Activated B cell treated with CpG ODN at 0.5 μM for 24 hours (primary cell): Measurements from ENCODE around the gene MFAP5. TPM values are rescaled to one million over a fixed set of nuclear protein-coding genes. Genes with fewer than 3 reads are reported as not detected.

ENCODE experiments used
- ATAC-seq: fragments of 200-7000 bp; cut with Tn5 transposase; one replicate; pipeline ENCODE4 v1.10.0; 2021; ENCODE audit warnings: low read depth, mild to moderate bottlenecking, moderate library complexity
- CTCF ChIA-PET: fragments of 350-600 bp; sonication (Branson Sonifier 250); formaldehyde crosslinking; loops from one replicate; lab custom pipeline; 2021; ENCODE audit warnings: antibody characterized with exemption; lab: Charles Lee
- POLR2A ChIA-PET: fragments of 350-600 bp; sonication (Branson Sonifier 250); formaldehyde crosslinking; loops from one replicate; lab custom pipeline; 2021; ENCODE audit warnings: antibody characterized with exemption; lab: Charles Lee
- DNase-seq: peaks from one replicate; pipeline ENCODE4 v3.0.0; 2022
- H3K27ac Mint-ChIP-seq: one replicate; pipeline ENCODE4 v1.8.0; 2020; ENCODE audit warnings: mixed read lengths
- H3K27me3 Mint-ChIP-seq: one replicate; pipeline ENCODE4 v1.8.0; 2021; ENCODE audit warnings: mixed read lengths
- H3K36me3 Mint-ChIP-seq: one replicate; pipeline ENCODE4 v1.8.0; 2021; ENCODE audit warnings: low read depth, mixed read lengths
- H3K4me1 Mint-ChIP-seq: one replicate; pipeline ENCODE4 v1.8.0; 2021; ENCODE audit warnings: mixed read lengths
- H3K4me3 Mint-ChIP-seq: one replicate; pipeline ENCODE4 v1.8.0; 2020; ENCODE audit warnings: mild to moderate bottlenecking, mixed read lengths
- H3K9me3 Mint-ChIP-seq: one replicate; pipeline ENCODE4 v1.8.0; 2020; ENCODE audit warnings: mixed read lengths
- intact Hi-C: fragments of 100-400 bp; cut with micrococcal nuclease; formaldehyde crosslinking; loops from one replicate; pipeline ENCODE4 v1.15.1; 2024
- total RNA-seq: library from RNA; stranded (reverse); gene quantifications from 2 replicates; pipeline ENCODE4 v1.2.3, GENCODE V29; 2022
- TF ChIP-seq, protein P1 (sequence below): fragments of 200-600 bp; IDR thresholded peaks from one replicate; pipeline ENCODE4 v1.8.0; 2022; ENCODE audit warnings: antibody characterized with exemption, mild to moderate bottlenecking

The MFAP5 gene
- total RNA-seq, 1 donor from 2014 or later = 0.35 TPM

DNA sequence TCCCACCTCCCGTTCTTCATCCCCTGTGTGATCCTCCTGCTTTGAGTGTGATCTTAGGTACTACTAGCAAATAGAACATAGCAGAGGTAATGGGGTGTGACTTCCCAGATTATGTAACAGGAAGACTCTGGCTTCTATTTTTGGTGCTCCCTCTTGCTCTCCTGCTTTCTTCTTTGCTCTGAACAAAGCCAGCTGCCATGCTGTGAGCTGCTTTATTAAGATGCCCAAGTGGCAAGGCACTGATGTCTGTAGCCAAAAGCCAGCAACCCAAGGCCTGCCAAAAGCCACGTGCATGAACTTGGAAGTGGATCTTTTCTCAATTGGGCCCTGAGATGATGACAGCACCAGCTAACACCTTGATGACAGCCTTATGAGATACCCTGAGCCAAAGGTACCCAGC is 5.8 kb upstream of the MFAP5 start:
- no peaks in the 10 kb centered on the region for H3K36me3 Mint-ChIP-seq
- no peak overlapping the region for H3K4me3 Mint-ChIP-seq
- TF ChIP-seq, protein P1, sequence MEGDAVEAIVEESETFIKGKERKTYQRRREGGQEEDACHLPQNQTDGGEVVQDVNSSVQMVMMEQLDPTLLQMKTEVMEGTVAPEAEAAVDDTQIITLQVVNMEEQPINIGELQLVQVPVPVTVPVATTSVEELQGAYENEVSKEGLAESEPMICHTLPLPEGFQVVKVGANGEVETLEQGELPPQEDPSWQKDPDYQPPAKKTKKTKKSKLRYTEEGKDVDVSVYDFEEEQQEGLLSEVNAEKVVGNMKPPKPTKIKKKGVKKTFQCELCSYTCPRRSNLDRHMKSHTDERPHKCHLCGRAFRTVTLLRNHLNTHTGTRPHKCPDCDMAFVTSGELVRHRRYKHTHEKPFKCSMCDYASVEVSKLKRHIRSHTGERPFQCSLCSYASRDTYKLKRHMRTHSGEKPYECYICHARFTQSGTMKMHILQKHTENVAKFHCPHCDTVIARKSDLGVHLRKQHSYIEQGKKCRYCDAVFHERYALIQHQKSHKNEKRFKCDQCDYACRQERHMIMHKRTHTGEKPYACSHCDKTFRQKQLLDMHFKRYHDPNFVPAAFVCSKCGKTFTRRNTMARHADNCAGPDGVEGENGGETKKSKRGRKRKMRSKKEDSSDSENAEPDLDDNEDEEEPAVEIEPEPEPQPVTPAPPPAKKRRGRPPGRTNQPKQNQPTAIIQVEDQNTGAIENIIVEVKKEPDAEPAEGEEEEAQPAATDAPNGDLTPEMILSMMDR = no peak
- ATAC-seq (no peak), DNase-seq (no peak)
- intact Hi-C loops = no loop called here
- ChIA-PET POLR2A (interaction anchor here (0.5 kb wide), 1 partner anchor 1219 kb away, joined by 4 read pairs; no protein-coding TSS in a partner anchor), CTCF (no interaction called here)
- H3K4me1 Mint-ChIP-seq = peaks cover 15% of the 10 kb centered on the region
- H3K9me3 Mint-ChIP-seq = peaks cover 3% of the 10 kb centered on the region
- peaks cover 2% of the 10 kb centered on the region for H3K27me3 Mint-ChIP-seq
- no peak overlapping the region for H3K27ac Mint-ChIP-seq

DNA sequence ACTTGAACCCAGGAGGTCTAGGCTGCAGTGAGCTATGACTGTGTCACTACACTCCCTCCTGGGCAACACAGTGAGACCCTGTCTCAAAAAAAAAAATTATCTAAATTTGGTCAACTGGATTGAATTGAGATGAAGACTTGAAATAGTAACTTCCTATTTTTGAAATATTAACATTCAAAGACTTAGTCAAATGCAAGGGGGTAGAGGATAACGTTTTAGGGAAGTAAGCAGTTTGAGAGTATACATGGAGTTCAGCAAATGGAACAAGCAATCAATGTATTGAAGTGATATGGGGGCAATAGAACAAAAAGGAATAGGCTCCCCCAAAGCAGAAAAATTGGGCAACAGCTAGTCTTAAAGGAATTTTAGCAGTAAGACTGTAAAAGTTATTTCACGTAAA is 4.6 kb upstream of the MFAP5 start:
- Mint-ChIP-seq H3K27me3 (peaks cover 2% of the 10 kb centered on the region), H3K4me1 (peaks cover 14% of the 10 kb centered on the region), H3K36me3 (no peaks in the 10 kb centered on the region), H3K9me3 (peaks cover 3% of the 10 kb centered on the region), H3K4me3 (no peak overlapping the region), H3K27ac (no peak overlapping the region)
- ATAC-seq (peak; percentile 40), DNase-seq (no peak)
- TF ChIP-seq, protein P1 = no peak
- ChIA-PET CTCF (interaction anchor here (0.6 kb wide), 1 partner anchor 194 kb away, joined by 3 read pairs; no protein-coding TSS in a partner anchor), POLR2A (no interaction called here)
- intact Hi-C loops = no loop called here

DNA sequence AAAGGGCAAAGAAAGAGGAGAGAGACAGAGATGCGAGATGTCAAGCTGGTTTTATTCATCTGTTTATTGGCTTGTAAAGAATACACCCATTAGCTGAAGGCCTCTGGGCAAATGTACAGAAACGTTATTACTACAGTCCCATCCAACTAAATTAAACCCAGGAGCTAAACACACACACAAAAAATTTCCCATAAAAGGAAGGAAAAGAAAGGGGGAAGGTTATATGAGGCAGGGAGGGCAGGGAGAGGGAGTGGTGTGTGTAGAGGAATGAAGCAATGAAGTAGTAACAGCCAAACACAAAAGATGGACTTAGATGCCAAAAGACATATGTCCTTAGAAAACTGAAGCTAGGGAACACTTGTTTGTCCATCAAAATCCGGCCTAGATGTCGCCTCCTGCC is 3.1 kb upstream of the MFAP5 start:
- H3K27ac Mint-ChIP-seq = no peak overlapping the region
- H3K36me3 Mint-ChIP-seq = no peaks in the 10 kb centered on the region
- ChIA-PET POLR2A (no interaction called here), CTCF (interaction anchor here (0.9 kb wide), 1 partner anchor 16 kb away, joined by 3 read pairs; no protein-coding TSS in a partner anchor)
- ATAC-seq (no peak), DNase-seq (no peak)
- intact Hi-C loops = no loop called here
- H3K4me1 Mint-ChIP-seq = peaks cover 9% of the 10 kb centered on the region
- H3K27me3 Mint-ChIP-seq = peaks cover 2% of the 10 kb centered on the region
- peaks cover 3% of the 10 kb centered on the region for H3K9me3 Mint-ChIP-seq
- H3K4me3 Mint-ChIP-seq = no peak overlapping the region
- TF ChIP-seq, protein P1 = no peak

DNA sequence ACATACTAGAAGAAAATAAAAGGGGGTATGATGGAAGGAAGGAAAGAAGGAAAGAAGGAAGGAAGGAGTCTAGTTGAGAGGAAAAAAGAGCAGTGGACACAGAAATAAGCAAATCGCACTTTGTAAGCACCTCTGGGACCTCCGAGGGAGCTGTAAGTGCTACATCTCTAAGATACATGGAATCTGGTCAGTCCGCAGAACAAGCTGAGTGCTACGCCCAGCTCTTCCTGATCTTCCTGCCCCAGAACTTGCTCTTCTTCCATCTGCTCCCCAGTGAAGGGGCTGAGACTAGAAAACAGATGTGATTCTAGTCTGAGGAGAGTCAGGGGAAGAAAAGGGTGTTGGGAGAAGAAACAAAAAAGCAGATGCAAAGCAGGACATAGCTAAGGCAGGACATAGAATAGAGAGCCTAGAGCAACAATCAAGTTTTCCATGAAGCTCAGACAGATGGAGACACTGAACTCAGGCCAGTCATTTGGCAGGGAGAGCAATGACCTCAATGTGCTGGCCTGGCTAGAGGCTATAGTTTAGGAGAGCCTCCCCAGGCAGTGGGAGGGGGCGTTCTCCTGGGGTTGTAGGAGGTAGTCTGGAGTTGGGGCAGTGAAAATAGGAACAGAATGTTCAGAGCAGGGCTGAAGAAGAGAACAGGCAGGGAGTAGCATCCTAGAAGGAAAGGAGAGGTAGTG is 1.7 kb upstream of the MFAP5 start:
- no peak for ATAC-seq
- intact Hi-C loops = no loop called here

DNA sequence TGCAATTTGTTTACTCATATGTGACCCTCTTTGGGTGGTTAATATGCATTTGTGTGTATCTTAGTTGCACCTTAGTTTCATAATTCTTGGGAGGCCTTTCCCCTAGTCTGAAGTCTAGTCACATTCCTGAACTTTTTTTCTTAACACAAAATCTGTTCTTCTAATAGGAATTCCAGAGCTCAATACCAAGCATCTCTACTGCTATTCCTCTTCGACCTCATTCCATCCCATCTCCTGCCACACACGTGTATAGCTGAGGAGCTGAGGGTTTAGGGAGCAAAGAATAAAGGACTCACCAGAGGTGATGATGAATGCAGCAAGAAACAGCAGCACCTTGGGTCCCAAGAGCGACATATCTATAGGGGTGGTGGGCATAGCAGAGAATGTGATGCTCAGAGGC is 875 bp downstream of the MFAP5 start:
- POLR2A ChIA-PET = no interaction called here
- TF ChIP-seq, protein P1 = no peak
- peaks cover 2% of the 10 kb centered on the region for H3K27me3 Mint-ChIP-seq
- no peak overlapping the region for H3K4me3 Mint-ChIP-seq
- CTCF ChIA-PET = no interaction called here
- no peak for DNase-seq
- no peak overlapping the region for H3K27ac Mint-ChIP-seq
- no peaks in the 10 kb centered on the region for H3K36me3 Mint-ChIP-seq
- H3K9me3 Mint-ChIP-seq = no peaks in the 10 kb centered on the region
- no peaks in the 10 kb centered on the region for H3K4me1 Mint-ChIP-seq
- ATAC-seq = no peak
- intact Hi-C loops = no loop called here

More for the DNA sequence above, 1.7 kb upstream of the MFAP5 start:
- H3K9me3 Mint-ChIP-seq = no peaks in the 10 kb centered on the region
- ChIA-PET POLR2A (interaction anchor here (0.6 kb wide), 1 partner anchor 34 kb away, joined by 7 read pairs; the partner anchor contains the start of gene RIMKLB), CTCF (interaction anchor here (0.9 kb wide), 1 partner anchor 385 kb away, joined by 3 read pairs; no protein-coding TSS in a partner anchor)
- no peak overlapping the region for H3K4me3 Mint-ChIP-seq
- H3K27me3 Mint-ChIP-seq = peaks cover 2% of the 10 kb centered on the region
- TF ChIP-seq, protein P1 = no peak
- H3K36me3 Mint-ChIP-seq = no peaks in the 10 kb centered on the region
- no peak overlapping the region for H3K27ac Mint-ChIP-seq
- DNase-seq = no peak
- peaks cover 9% of the 10 kb centered on the region for H3K4me1 Mint-ChIP-seq
